BE2C (cell line): Measurements from ENCODE around the gene BIRC5.
A peak's percentile ranks its signal among the peaks of the same experiment; 100 is the strongest.

Experiments used
- DNase-seq: peaks from one replicate; pipeline ENCODE4 v3.0.0-alpha.2; 2020
- H3K27me3 ChIP-seq: fragments of 250-450 bp; sonication (Bioruptor Pico); 2 replicates; pipeline ENCODE4 v1.5.1; 2020; ENCODE audit warnings: mild to moderate bottlenecking
- H3K36me3 ChIP-seq: fragments of 250-450 bp; sonication (Bioruptor Pico); 2 replicates; pipeline ENCODE4 v1.5.1; 2020; ENCODE audit warnings: mild to moderate bottlenecking
- H3K4me1 ChIP-seq: fragments of 250-450 bp; sonication (Bioruptor Pico); 2 replicates; pipeline ENCODE4 v1.5.1; 2020
- H3K4me3 ChIP-seq: 2 replicates; pipeline ENCODE4 v1.5.1; 2011; ENCODE audit warnings: low read depth, low read length
- H3K9me3 ChIP-seq: fragments of 250-450 bp; sonication (Bioruptor Pico); 2 replicates; pipeline ENCODE4 v1.5.1; 2020
- CTCF ChIP-seq: IDR thresholded peaks from 2 replicates; pipeline ENCODE4 v1.5.1; 2012; ENCODE audit warnings: mild to moderate bottlenecking, low read depth, low read length

BIRC5 gene

GRCh38 chr17:78174870-78175642, 39.0 kb upstream of the BIRC5 start:
- Histone ChIP-seq H3K9me3 (no peaks in the 10 kb centered on the region), H3K4me1 (peaks cover 7% of the 10 kb centered on the region), H3K4me3 (no peak overlapping the region), H3K27me3 (no peaks in the 10 kb centered on the region), H3K36me3 (peaks cover 32% of the 10 kb centered on the region)
- DNase-seq = no peak
- TF ChIP-seq CTCF = peak; percentile 17; the same call in 1 of the 2 replicates

DNA sequence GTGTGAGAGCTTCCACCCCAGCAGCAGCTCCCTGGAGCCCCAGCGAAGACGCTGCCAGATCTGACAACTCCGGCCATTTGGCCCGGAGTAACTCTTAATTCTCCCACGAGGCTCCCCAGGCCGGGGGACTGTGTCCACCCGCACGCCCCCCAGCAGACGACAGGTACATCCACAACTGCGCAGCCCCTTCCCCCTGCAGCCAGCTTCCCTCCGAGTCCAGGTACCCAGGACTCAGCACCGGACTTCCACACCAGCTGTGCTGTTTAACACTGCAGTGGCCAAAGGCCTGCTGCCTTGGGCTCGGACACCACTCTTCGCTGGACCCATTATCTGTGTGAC, 38.4 kb upstream of the BIRC5 start:
- Histone ChIP-seq H3K9me3 (no peaks in the 10 kb centered on the region), H3K36me3 (peaks cover 35% of the 10 kb centered on the region), H3K4me1 (peaks cover 7% of the 10 kb centered on the region), H3K4me3 (no peak overlapping the region), H3K27me3 (no peaks in the 10 kb centered on the region)
- no peak for DNase-seq
- no peak for TF ChIP-seq CTCF

DNA sequence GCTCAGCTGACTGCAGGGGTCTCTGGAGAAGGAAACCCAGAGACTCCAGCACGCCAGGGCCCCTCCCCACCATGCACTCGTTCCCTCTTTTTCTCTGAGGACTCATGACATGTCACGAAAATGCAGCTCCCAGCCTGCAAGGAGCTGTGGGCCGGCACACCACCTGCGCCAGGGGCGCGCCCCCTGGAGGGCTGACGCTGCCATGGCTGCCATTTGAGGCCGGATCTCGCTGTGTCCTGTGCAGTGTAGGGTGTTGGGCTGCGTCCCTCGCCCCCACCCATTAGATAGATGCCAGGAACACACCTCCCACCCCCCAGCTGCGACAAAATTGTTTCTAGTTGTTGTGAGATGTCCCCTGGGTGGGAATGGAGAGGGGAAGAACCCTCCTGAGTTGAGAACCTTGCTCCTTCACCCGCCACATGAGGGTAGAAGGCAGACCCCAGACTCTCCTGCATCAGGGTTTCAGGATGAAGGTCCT, 37.5 kb upstream of the BIRC5 start:
- peak; percentile 81 for DNase-seq
- H3K36me3 ChIP-seq = peaks cover 38% of the 10 kb centered on the region
- H3K27me3 ChIP-seq = no peaks in the 10 kb centered on the region
- peaks cover 7% of the 10 kb centered on the region for H3K4me1 ChIP-seq
- H3K9me3 ChIP-seq = no peaks in the 10 kb centered on the region
- no peak overlapping the region for H3K4me3 ChIP-seq
- peak; percentile 96 for TF ChIP-seq CTCF

GRCh38 chr17:78179372-78179771, 34.7 kb upstream of the BIRC5 start:
- no peak for TF ChIP-seq CTCF
- Histone ChIP-seq H3K36me3 (peaks cover 47% of the 10 kb centered on the region), H3K4me3 (no peak overlapping the region), H3K9me3 (no peaks in the 10 kb centered on the region), H3K27me3 (no peaks in the 10 kb centered on the region), H3K4me1 (peaks cover 7% of the 10 kb centered on the region)
- no peak for DNase-seq

GRCh38 chr17:78180083-78180482, 34.0 kb upstream of the BIRC5 start:
- TF ChIP-seq CTCF = no peak
- H3K9me3 ChIP-seq = no peaks in the 10 kb centered on the region
- H3K4me3 ChIP-seq = no peak overlapping the region
- no peaks in the 10 kb centered on the region for H3K27me3 ChIP-seq
- peaks cover 7% of the 10 kb centered on the region for H3K4me1 ChIP-seq
- DNase-seq = no peak
- peaks cover 41% of the 10 kb centered on the region for H3K36me3 ChIP-seq

DNA sequence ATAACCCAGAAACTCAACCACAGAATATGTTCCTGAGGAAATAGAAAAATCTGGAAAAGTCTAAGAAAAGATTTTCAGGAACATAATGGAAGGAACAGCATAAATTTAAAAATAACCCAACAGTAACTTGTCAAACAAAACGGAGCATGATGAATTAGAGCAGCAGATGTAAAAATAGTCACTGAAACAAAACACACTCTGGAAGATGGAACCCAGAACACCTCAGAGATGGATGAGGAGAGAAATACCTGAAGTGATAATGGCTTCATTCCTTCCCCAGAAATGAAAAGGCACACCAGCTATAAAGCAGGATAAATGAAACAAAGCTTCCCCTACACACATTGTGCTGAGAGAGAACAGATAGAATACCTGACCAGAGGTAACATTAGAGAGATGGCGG, 33.5 kb upstream of the BIRC5 start:
- TF ChIP-seq CTCF = no peak
- Histone ChIP-seq H3K36me3 (peaks cover 37% of the 10 kb centered on the region), H3K27me3 (no peaks in the 10 kb centered on the region), H3K4me1 (peaks cover 7% of the 10 kb centered on the region), H3K4me3 (no peak overlapping the region), H3K9me3 (no peaks in the 10 kb centered on the region)
- DNase-seq = no peak
